HepG2 (cell line): ENCODE measurements around the gene IQCH.
"Not testable (repeated sequence)": the region's sequence is repeated elsewhere in the genome, so short reads cannot be mapped to it uniquely, and the experiment has no call there.

Experiments used
- EZH2 ChIP-seq: conservative IDR thresholded peaks from 2 replicates; pipeline ENCODE4 v1.6.1; 2012; ENCODE audit warnings: mild to moderate bottlenecking, low read depth, low read length, moderate library complexity
- MAFG ChIP-seq: sonication (generic); formaldehyde crosslinking; IDR thresholded peaks from 2 replicates; pipeline ENCODE4 v1.5.1; 2020; ENCODE audit warnings: mild to moderate bottlenecking, missing genetic modification reagents
- RFX5 ChIP-seq: IDR thresholded peaks from 2 replicates; pipeline ENCODE4 v1.6.1; 2011; ENCODE audit warnings: low read depth, low read length, improper control_type of control experiment
- ZFP36 ChIP-seq: fragments of 150-350 bp; IDR thresholded peaks from 2 replicates; pipeline ENCODE4 v1.6.1; 2018; ENCODE audit warnings: borderline replicate concordance, low read length, low read depth; ENCODE audit not compliant: partially characterized antibody
- TF ChIP-seq, protein P1 (sequence below): sonication (generic); formaldehyde crosslinking; conservative IDR thresholded peaks from 2 replicates; pipeline ENCODE4 v1.4.0; 2020; ENCODE audit warnings: missing genetic modification reagents

DNA sequence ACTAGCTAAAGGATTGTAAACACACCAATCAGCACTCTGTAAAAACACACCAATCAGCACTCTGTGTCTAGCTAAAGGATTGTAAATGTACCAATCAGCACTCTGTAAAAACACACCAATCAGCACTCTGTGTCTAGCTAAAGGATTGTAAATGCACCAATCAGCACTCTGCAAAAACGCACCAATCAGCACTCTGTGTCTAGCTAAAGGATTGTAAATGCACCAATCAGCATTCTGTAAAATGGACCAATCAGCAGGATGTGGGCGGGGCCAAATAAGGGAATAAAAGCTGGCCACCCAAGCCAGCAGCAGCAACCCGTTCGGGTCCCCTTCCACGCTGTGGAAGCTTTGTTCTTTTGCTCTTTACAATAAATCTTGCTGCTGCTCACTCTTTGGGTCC, 8.0 kb upstream of the IQCH start:
- TF ChIP-seq EZH2; MAFG (CRISPR knock-in tag); ZFP36; RFX5: not testable (repeated sequence)
- TF ChIP-seq, protein P1, sequence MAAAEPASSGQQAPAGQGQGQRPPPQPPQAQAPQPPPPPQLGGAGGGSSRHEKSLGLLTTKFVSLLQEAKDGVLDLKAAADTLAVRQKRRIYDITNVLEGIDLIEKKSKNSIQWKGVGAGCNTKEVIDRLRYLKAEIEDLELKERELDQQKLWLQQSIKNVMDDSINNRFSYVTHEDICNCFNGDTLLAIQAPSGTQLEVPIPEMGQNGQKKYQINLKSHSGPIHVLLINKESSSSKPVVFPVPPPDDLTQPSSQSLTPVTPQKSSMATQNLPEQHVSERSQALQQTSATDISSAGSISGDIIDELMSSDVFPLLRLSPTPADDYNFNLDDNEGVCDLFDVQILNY (CRISPR knock-in tag): not testable (repeated sequence)
